HEK293 (cell line): ENCODE measurements around the gene APOL5.

Experiments used
- CTCF ChIP-seq: fragments of 450-650 bp; formaldehyde crosslinking; IDR thresholded peaks from 2 replicates; pipeline ENCODE4 v1.5.1; 2016; ENCODE audit warnings: missing biosample characterization, missing genetic modification characterization
- TSHZ1 ChIP-seq: fragments of 450-650 bp; formaldehyde crosslinking; IDR thresholded peaks from 2 replicates; pipeline ENCODE4 v1.5.1; 2016; ENCODE audit warnings: missing biosample characterization, missing genetic modification characterization, borderline replicate concordance
- ZNF473 ChIP-seq: fragments of 450-650 bp; formaldehyde crosslinking; IDR thresholded peaks from 2 replicates; pipeline ENCODE4 v1.5.1; 2017; ENCODE audit warnings: missing biosample characterization, missing genetic modification characterization
- TF ChIP-seq, protein P1 (sequence below): fragments of 450-650 bp; formaldehyde crosslinking; IDR thresholded peaks from 2 replicates; pipeline ENCODE4 v1.5.1; 2016; ENCODE audit warnings: missing biosample characterization, missing genetic modification characterization, low read depth

DNA sequence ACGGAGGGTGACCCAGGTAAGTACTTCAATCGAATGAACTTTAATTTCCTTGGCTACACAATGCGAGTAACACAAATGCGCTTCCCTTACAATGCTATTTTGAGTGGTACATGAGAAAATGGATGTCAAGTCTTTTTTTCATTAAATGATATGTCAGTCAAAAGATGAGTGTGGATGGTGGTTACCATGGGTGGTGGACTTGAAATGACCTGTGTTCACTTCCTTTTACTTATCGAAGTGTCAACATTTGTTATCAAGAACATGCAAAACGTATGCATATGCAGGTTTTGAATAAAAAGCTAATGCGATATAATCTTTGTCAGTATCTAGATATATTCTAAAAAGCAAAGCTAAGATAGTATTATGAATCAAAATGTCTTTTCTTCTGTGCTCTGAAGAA, 8.8 kb upstream of the APOL5 start:
- no peak for TF ChIP-seq CTCF (tag by site-specific recombination)
- TF ChIP-seq TSHZ1 = no peak
- no peak for TF ChIP-seq ZNF473 (tag by site-specific recombination)
- TF ChIP-seq, protein P1, sequence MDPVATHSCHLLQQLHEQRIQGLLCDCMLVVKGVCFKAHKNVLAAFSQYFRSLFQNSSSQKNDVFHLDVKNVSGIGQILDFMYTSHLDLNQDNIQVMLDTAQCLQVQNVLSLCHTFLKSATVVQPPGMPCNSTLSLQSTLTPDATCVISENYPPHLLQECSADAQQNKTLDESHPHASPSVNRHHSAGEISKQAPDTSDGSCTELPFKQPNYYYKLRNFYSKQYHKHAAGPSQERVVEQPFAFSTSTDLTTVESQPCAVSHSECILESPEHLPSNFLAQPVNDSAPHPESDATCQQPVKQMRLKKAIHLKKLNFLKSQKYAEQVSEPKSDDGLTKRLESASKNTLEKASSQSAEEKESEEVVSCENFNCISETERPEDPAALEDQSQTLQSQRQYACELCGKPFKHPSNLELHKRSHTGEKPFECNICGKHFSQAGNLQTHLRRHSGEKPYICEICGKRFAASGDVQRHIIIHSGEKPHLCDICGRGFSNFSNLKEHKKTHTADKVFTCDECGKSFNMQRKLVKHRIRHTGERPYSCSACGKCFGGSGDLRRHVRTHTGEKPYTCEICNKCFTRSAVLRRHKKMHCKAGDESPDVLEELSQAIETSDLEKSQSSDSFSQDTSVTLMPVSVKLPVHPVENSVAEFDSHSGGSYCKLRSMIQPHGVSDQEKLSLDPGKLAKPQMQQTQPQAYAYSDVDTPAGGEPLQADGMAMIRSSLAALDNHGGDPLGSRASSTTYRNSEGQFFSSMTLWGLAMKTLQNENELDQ (tag by site-specific recombination) = no peak
